Muscle of back (tissue), 13 donors: Measurements from ENCODE around the gene ECI1. TPM values are rescaled to one million over a fixed set of nuclear protein-coding genes. Genes with fewer than 3 reads are reported as not detected.
A peak's percentile ranks its signal among the peaks of the same experiment; 100 is the strongest.

ENCODE experiments used
- DNase-seq, 3 donors: peaks; one replicate each; pipeline versions ENCODE4 v3.0.0 to v3.0.0-alpha.2; 2013
- long read RNA-seq, 9 donors: transcript quantifications; one replicate each; lab custom pipeline, GENCODE V29; 2026
- polyA plus RNA-seq, 10 donors: library from polyadenylated mRNA; unstranded; fragments of 120-200 nt; gene quantifications; one replicate each; pipeline ENCODE4 v1.2.1, GENCODE V29; 2013; ENCODE audit not compliant: insufficient read length in 10 of 10

ECI1 gene
- 10 to 100 TPM; 42.8 to 59.2 (median 49.0) TPM for polyA plus RNA-seq
- long read RNA-seq, donor 1, transcript ECI1-201 (7 exons, 1,541 nt): major isoform, 29 of 41 reads
- long read RNA-seq, donor 1, transcript ECI1-206 (6 exons, 961 nt): minor isoform, 12 of 41 reads
- long read RNA-seq, donor 1, partial matches to known transcripts: 0 of 41 reads
- long read RNA-seq, donor 1, other reads (novel, unspliced or antisense): 0 of 41 reads
- long read RNA-seq, donor 2, transcript ECI1-201 (7 exons, 1,541 nt): major isoform, 29 of 39 reads
- long read RNA-seq, donor 2, transcript ECI1-206 (6 exons, 961 nt): minor isoform, 10 of 39 reads
- long read RNA-seq, donor 2, partial matches to known transcripts: 0 of 39 reads
- long read RNA-seq, donor 2, other reads (novel, unspliced or antisense): 0 of 39 reads
- long read RNA-seq, donor 3: 0 reads
- long read RNA-seq, donor 4, transcript ECI1-201 (7 exons, 1,541 nt): major isoform, 28 of 34 reads
- long read RNA-seq, donor 4, transcript ECI1-206 (6 exons, 961 nt): minor isoform, 5 of 34 reads
- long read RNA-seq, donor 4, partial matches to known transcripts: 0 of 34 reads
- long read RNA-seq, donor 4, other reads (novel, unspliced or antisense): 0 of 34 reads
- long read RNA-seq, donor 5, transcript ECI1-201 (7 exons, 1,541 nt): major isoform, 40 of 62 reads
- long read RNA-seq, donor 5, transcript ECI1-206 (6 exons, 961 nt): minor isoform, 16 of 62 reads
- long read RNA-seq, donor 5, partial matches to known transcripts: 5 of 62 reads
- long read RNA-seq, donor 5, other reads (novel, unspliced or antisense): 0 of 62 reads
- long read RNA-seq, donor 6, transcript ECI1-201 (7 exons, 1,541 nt): major isoform, 34 of 60 reads
- long read RNA-seq, donor 6, transcript ECI1-206 (6 exons, 961 nt): minor isoform, 14 of 60 reads
- long read RNA-seq, donor 6, partial matches to known transcripts: 12 of 60 reads
- long read RNA-seq, donor 6, other reads (novel, unspliced or antisense): 0 of 60 reads
- long read RNA-seq, donor 7, transcript ECI1-201 (7 exons, 1,541 nt): major isoform, 36 of 43 reads
- long read RNA-seq, donor 7, transcript ECI1-206 (6 exons, 961 nt): minor isoform, 6 of 43 reads
- long read RNA-seq, donor 7, partial matches to known transcripts: 0 of 43 reads
- long read RNA-seq, donor 7, other reads (novel, unspliced or antisense): 0 of 43 reads
- long read RNA-seq, donor 8, transcript ECI1-201 (7 exons, 1,541 nt): major isoform, 20 of 27 reads
- long read RNA-seq, donor 8, partial matches to known transcripts: 0 of 27 reads
- long read RNA-seq, donor 8, other reads (novel, unspliced or antisense): 0 of 27 reads
- long read RNA-seq, donor 9, transcript ECI1-201 (7 exons, 1,541 nt): major isoform, 6 of 7 reads
- long read RNA-seq, donor 9, partial matches to known transcripts: 0 of 7 reads
- long read RNA-seq, donor 9, other reads (novel, unspliced or antisense): 0 of 7 reads

GRCh38 chr16:2251296-2252111 is at the start of gene ECI1:
ECI1 (minus strand) TSS chr16:2251587; CDS start chr16:2251566, 21 bp downstream.
- DNase-seq: peak; percentile 91 to 97 (median 94)

DNA sequence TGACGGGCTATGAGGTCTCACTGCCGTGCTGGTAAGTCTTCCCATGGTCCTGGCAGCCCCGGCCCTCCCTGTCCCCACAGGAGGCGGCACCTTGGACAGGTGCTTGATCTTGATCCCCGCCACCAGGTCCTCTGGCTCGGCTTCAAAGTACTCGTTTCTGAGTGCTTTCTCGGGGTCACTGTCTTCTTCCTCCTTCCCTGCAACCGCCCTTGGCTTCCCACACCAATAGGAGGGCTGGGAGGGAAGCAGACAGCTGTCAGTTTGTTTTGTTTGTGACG is 48.5 kb upstream of the ECI1 start:
- DNase-seq: no peak

DNA sequence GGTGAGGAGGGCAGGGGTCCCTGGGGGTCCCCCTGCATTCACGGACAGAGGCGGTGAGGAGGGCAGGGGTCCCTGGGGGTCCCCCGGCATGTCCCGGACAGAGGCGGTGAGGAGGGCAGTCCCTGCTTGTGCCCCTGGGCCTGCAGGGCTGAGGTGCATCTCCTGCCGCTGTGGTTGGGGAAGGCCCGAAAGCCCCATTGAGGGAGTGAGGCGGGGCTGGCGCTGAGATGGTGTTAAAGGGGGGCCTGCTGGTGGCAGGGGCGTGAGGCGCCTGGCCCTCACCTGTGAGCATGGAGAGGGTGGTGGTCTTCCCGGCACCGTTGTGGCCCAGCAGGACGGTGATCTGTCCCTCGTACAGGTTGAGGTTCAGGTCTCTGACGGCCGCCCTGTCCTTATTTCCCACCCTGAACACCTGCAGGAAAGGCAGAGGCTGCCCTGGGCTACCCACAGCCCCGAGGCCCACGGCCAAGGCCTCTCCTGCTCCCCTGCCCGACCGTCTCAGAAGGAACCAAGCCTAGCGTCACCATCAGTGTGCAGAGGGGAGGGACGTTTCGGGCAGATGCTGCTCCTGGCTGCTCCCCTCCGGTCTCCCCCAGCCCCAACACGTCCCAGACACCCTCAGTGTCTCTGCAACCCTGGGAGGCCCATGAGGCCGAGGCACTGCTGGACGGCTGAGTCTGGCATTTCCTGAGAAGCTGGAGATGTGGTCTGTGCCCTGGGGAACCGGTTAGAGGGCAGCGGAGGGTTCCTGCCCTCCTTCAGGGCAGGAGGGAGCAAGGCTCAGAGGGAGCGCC is 47.9 kb upstream of the ECI1 start:
- DNase-seq: no peak

DNA sequence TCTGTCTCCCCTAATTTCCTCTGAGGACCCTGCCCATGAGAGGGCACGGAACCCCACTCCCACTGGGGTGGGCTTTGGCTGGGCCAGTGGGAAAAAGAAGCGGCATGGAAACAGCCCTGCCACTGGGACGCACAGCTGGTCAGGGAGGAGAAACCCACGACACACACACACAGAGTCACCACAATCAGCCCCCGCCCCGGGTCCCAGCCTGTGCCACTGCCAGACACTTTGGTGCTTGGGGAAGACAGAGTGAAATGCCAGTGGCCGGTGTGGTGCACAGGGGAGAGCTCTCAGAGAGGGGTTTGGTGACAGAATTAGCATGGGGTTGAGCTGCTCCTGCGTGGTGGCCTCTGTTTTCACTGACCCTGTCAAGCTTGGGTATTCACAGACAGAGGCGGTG is 47.2 kb upstream of the ECI1 start:
- DNase-seq: no peak

DNA sequence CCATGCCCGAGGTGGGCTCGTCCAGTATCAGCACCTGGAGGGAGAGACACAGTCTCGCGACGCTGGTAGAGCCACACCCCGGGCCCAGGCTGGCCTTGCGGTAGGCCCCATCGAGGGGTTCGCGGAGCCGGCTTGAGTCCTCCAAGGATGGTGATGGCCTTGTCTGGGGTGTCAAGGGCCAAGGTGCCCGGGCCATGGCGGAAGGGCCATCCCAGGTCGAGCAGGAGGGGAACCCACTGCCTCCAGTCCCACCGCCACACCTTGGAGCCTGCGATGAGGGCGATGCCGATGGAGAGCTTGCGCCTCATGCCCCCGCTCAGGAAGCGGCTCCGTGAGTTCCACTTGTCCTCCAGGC is 46.1 kb upstream of the ECI1 start:
- DNase-seq: no peak

- no peak for DNase-seq
Measured at GRCh38 chr16:2296661-2297505, 45.5 kb upstream of the ECI1 start.

- DNase-seq: no peak
Measured at GRCh38 chr16:2295056-2295798, 43.8 kb upstream of the ECI1 start.

DNA sequence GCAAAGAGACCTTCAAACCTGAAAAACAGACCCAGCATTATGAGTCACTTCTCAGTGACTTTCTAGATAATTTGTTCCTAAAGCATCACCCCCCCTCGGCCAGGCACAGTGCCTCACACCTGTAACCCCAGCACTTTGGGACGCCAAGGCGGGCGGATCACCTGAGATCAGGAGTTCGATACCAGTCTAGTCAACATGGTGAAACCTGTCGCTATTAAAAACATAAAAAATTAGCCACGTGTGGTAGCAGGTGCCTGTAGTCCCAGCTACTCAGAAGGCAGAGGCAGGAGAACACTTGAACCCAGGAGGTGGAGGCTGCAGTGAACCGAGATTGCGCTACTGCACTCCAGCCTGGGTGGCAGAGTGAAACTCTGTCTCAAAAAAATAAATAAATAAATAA is 40.8 kb upstream of the ECI1 start:
- no peak for DNase-seq

GRCh38 chr16:2289282-2289681 is 37.9 kb upstream of the ECI1 start:
- no peak for DNase-seq

DNA sequence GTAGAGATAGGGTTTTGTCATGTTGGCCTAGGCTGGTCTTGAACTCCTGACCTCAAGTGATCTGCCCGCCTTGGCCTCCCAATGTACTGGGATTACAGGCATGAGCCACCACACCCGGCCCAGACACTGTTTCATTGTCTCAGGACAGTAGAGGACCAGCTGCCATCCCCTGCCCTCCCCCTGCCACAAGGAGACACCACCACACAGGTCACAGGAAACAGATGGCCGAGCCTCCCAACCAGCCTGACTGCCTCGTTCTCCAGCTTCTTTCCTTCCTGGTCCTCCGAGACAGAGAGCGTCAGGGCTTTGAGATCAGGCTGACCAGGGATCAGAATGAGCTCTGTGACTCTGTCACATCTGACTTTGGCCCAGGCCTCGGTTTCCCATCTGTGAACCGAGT is 37.3 kb upstream of the ECI1 start:
- no peak for DNase-seq

DNA sequence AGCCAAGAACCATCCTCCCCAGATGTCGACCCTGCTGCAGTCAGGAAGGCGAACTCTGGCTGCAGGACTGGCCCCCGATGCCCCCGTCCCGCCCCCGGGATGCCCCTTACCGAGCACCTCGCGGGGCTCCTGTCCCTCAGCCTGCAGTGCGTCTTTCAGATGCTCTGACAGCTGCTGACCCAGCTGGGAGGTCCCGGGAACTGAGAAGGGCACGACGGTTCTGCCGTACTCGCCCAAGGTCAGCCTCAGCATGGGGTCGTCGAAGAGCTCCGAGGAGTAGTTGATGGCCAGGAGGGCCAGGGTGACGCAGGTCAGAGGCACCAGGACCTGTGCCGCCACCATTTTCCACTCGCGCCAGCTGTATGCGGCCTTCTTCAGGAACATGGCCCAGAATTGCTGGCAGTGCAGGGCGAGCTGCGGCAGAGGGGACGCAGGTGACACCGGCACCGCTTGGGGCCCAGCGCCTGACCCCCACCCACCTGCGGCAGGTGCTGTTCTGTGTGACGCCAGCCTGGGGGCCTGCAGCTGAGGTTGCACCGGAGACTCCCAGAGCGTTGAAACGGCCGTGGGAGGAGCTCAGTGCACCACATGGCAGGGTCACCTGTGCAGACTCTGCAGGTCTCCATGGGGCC is 36.6 kb upstream of the ECI1 start:
- DNase-seq: no peak

GRCh38 chr16:2286550-2286949 is 35.2 kb upstream of the ECI1 start:
- no peak for DNase-seq

DNA sequence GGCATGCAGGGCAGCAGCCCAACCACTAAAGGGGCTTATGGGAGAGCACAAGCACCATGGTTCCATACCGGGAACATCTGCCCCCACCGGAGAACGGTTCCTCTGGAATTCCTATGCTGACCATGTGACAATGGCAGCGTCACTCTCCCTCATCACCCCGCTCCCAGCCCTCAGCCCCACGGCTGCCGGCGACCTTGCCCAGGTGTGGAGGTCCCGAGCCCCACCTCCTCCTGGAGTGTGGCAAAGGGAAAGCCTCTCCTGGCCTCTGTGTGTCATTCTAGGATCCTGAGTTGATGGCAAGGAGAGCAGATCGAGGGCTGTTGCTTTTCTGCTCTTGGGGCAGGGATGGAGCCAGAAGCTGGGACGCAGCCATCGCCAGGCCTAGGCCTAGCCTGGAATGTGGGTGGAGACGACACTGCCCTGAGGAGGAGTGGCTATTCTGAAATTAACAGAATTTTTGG is 34.4 kb upstream of the ECI1 start:
- DNase-seq: no peak

- no peak for DNase-seq
Measured at GRCh38 chr16:2284797-2285576, 33.6 kb upstream of the ECI1 start.

DNA sequence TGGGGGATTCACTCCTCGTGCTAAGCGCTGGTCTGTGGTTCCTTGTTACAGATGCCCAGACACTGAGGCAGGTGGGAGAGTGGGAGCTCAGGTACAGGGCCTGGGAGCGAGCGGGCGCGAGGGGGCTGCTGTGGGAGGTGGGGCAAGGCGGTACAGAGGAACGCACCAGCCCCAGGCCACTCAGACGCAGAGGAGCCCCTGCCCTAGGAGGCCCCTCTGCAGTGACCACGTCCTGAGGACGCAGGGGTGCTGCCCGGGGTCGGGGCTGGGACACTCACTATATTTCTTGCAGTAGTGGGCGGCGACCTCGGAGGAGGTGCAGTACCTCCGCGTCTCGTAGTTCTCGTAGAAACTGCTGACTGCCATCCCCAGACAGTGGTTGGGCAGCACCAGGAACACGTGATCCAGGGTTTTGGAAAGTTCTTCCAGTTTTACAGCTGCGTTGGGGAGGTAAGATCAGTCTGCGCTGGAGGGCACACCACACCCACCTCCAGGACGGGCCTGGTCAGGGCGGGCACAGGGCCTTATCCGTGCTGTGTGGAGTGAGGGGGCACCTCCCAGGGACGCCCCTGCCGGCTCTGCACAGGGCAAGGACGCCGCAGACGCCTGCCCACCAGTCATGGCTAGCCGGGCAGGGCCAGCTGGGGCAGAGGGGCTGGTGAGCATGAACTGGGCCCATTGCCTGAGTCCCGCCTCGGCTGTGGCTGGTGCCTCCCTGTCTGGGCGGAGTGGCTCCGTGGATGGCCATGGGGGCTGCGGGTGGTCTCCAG is 32.8 kb upstream of the ECI1 start:
- no peak for DNase-seq

GRCh38 chr16:2282866-2283555 is 31.6 kb upstream of the ECI1 start:
- DNase-seq: no peak
